Ectodermal cell (in vitro differentiated cells): ENCODE results near the gene DNAAF1.
"Not testable (repeated sequence)": the region's sequence is repeated elsewhere in the genome, so short reads cannot be mapped to it uniquely, and the experiment has no call there.

ENCODE experiments used
- H3K27ac ChIP-seq: 2 replicates; pipeline ENCODE4 v1.7.0; 2013; ENCODE audit warnings: mild to moderate bottlenecking, low read depth, low read length; ENCODE audit not compliant: insufficient read depth, poor library complexity, severe bottlenecking
- H3K27me3 ChIP-seq: 2 replicates; pipeline ENCODE4 v1.7.0; 2013; ENCODE audit warnings: mild to moderate bottlenecking, low read length; ENCODE audit not compliant: insufficient read depth, control insufficient read depth, poor library complexity, severe bottlenecking
- H3K36me3 ChIP-seq: one replicate; pipeline ENCODE4 v1.7.0; 2013; ENCODE audit warnings: low read length; ENCODE audit not compliant: control insufficient read depth, insufficient read depth
- H3K4me1 ChIP-seq: one replicate; pipeline ENCODE4 v1.7.0; 2013; ENCODE audit warnings: low read length; ENCODE audit not compliant: control insufficient read depth, insufficient read depth
- H3K4me3 ChIP-seq: 2 replicates; pipeline ENCODE4 v1.7.0; 2013; ENCODE audit warnings: low read depth, low read length, control low read depth; ENCODE audit not compliant: insufficient read depth
- H3K9me3 ChIP-seq: 2 replicates; pipeline ENCODE4 v1.7.0; 2013; ENCODE audit warnings: mild to moderate bottlenecking, low read length, moderate library complexity; ENCODE audit not compliant: control insufficient read depth
- WGBS, 2 experiments: methylation state at CpG; one replicate each; pipeline ENCODE4 v1.1.7; 2013; ENCODE audit warnings: missing lambda C conversion rate in 2 of 2; 5-methylcytosine and 5-hydroxymethylcytosine counted together

Gene DNAAF1

GRCh38 chr16:84194470-84195200, 49.5 kb downstream of the DNAAF1 start:
- Histone ChIP-seq H3K4me3 (no peak overlapping the region), H3K27ac (no peak overlapping the region), H3K9me3 (no peaks in the 10 kb centered on the region), H3K36me3 (no peaks in the 10 kb centered on the region), H3K27me3 (no peaks in the 10 kb centered on the region), H3K4me1 (no peaks in the 10 kb centered on the region)
- 85 to 88% methylated on average over 34 of the region's 34 CpGs for WGBS, 2 experiments

DNA sequence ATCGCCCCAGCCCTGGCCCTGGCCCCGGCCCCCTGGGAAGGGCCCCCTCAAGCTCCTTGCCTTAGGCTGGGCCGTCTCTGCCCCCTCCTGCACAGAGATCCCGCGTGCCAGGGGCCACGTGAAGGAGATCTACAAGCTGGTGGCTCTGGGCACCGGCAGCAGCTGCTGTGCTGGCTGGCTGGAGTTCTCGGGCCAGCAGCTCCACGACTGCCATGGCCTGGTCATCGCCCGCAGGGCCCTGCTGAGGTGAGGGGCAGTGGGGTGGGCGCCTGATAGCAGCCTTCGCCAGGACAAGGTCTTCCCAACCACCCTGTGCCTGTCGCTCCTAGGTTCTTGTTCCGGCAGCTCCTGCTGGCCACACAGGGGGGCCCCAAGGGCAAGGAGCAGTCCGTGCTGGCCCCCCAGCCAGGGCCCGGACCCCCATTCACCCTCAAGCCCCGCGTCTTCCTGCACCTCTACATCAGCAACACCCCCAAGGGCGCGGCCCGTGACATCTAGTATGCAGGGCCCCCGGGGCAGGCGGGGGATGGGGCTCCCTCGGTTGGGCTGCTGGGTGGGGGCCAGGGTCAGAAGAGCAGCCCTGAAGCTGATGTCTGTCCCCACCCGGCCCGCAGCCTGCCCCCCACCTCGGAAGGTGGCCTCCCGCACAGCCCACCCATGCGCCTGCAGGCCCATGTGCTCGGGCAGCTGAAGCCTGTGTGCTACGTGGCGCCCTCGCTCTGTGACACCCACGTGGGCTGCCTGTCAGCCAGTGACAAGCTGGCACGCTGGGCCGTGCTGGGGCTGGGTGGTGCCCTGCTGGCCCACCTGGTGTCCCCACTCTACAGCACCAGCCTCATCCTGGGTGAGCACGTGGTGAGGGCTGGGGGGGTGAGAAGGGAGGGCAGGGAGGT, 50.3 kb downstream of the DNAAF1 start:
- no peaks in the 10 kb centered on the region for H3K36me3 ChIP-seq
- no peaks in the 10 kb centered on the region for H3K27me3 ChIP-seq
- H3K27ac ChIP-seq: no peak overlapping the region
- no peak overlapping the region for H3K4me3 ChIP-seq
- H3K4me1 ChIP-seq: no peaks in the 10 kb centered on the region
- 90 to 91% methylated on average over 38 of the region's 38 CpGs for WGBS, 2 experiments
- H3K9me3 ChIP-seq: no peaks in the 10 kb centered on the region

DNA sequence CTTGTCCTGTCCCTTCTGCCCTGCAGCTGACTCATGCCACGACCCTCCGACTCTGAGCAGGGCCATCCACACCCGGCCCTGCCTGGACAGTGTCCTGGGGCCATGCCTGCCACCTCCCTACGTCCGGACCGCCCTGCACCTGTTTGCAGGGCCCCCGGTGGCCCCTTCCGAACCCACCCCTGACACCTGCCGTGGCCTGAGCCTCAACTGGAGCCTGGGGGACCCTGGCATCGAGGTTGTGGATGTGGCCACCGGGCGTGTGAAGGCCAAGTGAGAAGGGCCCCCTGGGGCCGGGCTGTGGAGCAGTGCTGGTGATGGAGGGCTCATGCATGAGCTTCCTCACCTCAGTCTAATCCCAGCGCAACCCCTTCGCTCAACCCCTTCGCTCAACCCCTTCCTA, 51.0 kb downstream of the DNAAF1 start:
- no peak overlapping the region for H3K27ac ChIP-seq
- 93 to 94% methylated on average over 16 of the region's 16 CpGs for WGBS, 2 experiments
- H3K4me3 ChIP-seq: no peak overlapping the region
- no peaks in the 10 kb centered on the region for H3K9me3 ChIP-seq
- no peaks in the 10 kb centered on the region for H3K4me1 ChIP-seq
- no peaks in the 10 kb centered on the region for H3K36me3 ChIP-seq
- no peaks in the 10 kb centered on the region for H3K27me3 ChIP-seq

- H3K27ac ChIP-seq: no peak overlapping the region
- H3K4me3 ChIP-seq: no peak overlapping the region
- 77 to 79% methylated on average over 16 of the region's 16 CpGs for WGBS, 2 experiments
Observed at GRCh38 chr16:84196727-84197394, 51.8 kb downstream of the DNAAF1 start.

DNA sequence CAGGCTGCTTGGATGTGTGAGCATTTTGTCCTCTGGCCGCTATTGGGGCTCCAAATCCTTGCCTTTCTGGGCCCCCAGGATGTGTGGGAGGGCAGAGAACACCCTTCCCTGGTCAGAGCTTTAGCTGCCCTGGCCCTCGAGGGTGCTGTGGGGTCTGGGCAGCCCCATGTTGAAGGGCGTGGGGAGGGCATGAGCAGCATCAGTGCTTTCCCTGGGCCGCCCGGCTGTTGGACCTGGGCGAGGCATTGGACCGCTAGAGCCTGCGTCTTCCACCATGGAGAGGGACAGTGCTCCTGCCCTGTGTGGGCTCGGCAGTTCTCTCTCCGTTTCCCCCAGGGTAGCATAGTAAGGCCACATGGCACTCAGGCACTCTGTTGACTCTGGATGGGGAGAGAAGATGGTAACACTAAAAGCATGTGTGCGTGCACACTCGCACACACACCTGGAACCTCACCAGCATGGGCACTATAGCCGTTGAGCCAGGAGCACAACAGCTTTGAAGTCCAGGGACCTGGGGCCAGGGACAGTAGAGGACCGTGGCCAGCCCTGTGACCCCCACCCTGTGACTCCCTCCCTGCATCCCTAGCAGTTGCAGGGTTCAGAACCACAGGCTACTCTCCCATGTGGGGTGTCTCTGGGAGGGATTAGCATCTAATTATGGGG, 52.5 kb downstream of the DNAAF1 start:
- no peaks in the 10 kb centered on the region for H3K36me3 ChIP-seq
- no peak overlapping the region for H3K27ac ChIP-seq
- no peak overlapping the region for H3K4me3 ChIP-seq
- H3K27me3 ChIP-seq: no peaks in the 10 kb centered on the region
- H3K4me1 ChIP-seq: no peaks in the 10 kb centered on the region
- WGBS, 2 experiments: 96 to 97% methylated on average over 14 of the region's 14 CpGs
- no peaks in the 10 kb centered on the region for H3K9me3 ChIP-seq

More at GRCh38 chr16:84196727-84197394, 51.8 kb downstream of the DNAAF1 start:
- no peaks in the 10 kb centered on the region for H3K27me3 ChIP-seq
- no peaks in the 10 kb centered on the region for H3K9me3 ChIP-seq
- no peaks in the 10 kb centered on the region for H3K36me3 ChIP-seq
- H3K4me1 ChIP-seq: no peaks in the 10 kb centered on the region

GRCh38 chr16:84198401-84198800, 53.3 kb downstream of the DNAAF1 start:
- Histone ChIP-seq H3K4me3 (no peak overlapping the region), H3K36me3 (no peaks in the 10 kb centered on the region), H3K27me3 (no peaks in the 10 kb centered on the region), H3K9me3 (no peaks in the 10 kb centered on the region), H3K27ac (no peak overlapping the region), H3K4me1 (no peaks in the 10 kb centered on the region)
- WGBS, 2 experiments: 88 to 91% methylated on average over 10 of the region's 10 CpGs

GRCh38 chr16:84199097-84199496, 54.0 kb downstream of the DNAAF1 start:
- Histone ChIP-seq H3K27me3 (no peaks in the 10 kb centered on the region), H3K9me3 (no peaks in the 10 kb centered on the region), H3K36me3 (no peaks in the 10 kb centered on the region), H3K27ac (no peak overlapping the region), H3K4me1 (no peaks in the 10 kb centered on the region), H3K4me3 (no peak overlapping the region)
- 50 to 57% methylated on average over 13 of the region's 13 CpGs for WGBS, 2 experiments

DNA sequence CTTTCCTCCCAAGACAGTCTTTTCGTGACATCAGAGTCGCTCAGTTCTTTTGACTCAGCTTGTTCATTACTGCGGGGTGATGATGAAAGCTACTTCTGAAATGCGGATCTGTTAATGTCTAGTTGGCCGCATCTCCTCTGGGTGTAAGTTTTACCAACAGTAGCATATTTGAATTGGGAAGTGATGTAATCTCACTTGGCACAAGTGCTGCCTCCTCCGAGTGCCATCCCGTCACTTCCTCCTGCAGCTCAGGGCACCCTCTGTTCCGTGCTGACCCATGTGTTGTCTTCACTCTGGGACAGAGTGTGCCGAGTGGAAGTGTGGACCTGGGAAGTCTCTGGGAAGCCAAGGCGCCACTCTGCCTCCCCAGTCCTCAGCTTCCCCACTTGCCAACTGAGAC, 54.8 kb downstream of the DNAAF1 start:
- Histone ChIP-seq H3K9me3 (no peaks in the 10 kb centered on the region), H3K27me3 (no peaks in the 10 kb centered on the region), H3K36me3 (no peaks in the 10 kb centered on the region), H3K27ac (no peak overlapping the region), H3K4me3 (no peak overlapping the region), H3K4me1 (no peaks in the 10 kb centered on the region)
- 94% methylated on average over 10 of the region's 10 CpGs for WGBS, 2 experiments

GRCh38 chr16:84204551-84204950, 59.4 kb downstream of the DNAAF1 start:
- H3K36me3 ChIP-seq, H3K27ac ChIP-seq, H3K27me3 ChIP-seq, H3K4me3 ChIP-seq, H3K4me1 ChIP-seq, H3K9me3 ChIP-seq: not testable (repeated sequence)
- WGBS, 2 experiments: 92 to 93% methylated on average over 26 of the region's 26 CpGs
